Bronchial epithelial cell (primary cell): ENCODE data around the gene ZFP37. TPM values are rescaled to one million over a fixed set of nuclear protein-coding genes. Genes with fewer than 3 reads are reported as not detected.

Experiments
- DNase-seq: peaks from one replicate; pipeline ENCODE4 v3.0.0-alpha.2; 2010; ENCODE audit warnings: low read depth
- FAIRE-seq: peaks from 2 replicates; lab custom pipeline; 2011; peaks lifted over from hg19 to GRCh38; lab: Jason Lieb, UNC
- H3K27me3 ChIP-seq: 2 replicates; pipeline ENCODE4 v1.5.1; 2011; ENCODE audit warnings: low read length; ENCODE audit not compliant: control insufficient read depth, insufficient read depth
- H3K36me3 ChIP-seq: 2 replicates; pipeline ENCODE4 v1.5.1; 2011; ENCODE audit warnings: low read length; ENCODE audit not compliant: control insufficient read depth, insufficient read depth
- H3K4me3 ChIP-seq: 2 replicates; pipeline ENCODE4 v1.5.1; 2011; ENCODE audit warnings: mild to moderate bottlenecking, low read depth, low read length, control low read depth
- CTCF ChIP-seq: IDR thresholded peaks from 2 replicates; pipeline ENCODE4 v1.5.1; 2011; ENCODE audit warnings: mild to moderate bottlenecking, moderate library complexity, low read length, control low read depth, inconsistent platforms; ENCODE audit not compliant: insufficient read depth, severe bottlenecking
- total RNA-seq: library from RNA; depleted of rRNA; stranded (reverse); fragments of >200 nt; gene quantifications from 2 replicates; pipeline ENCODE4 v1.2.1, GENCODE V29; 2014

ZFP37 gene
- total RNA-seq, 1 donor from 2014 or later, result 0.79 TPM

GRCh38 chr9:113011911-113012381 lies 44.6 kb downstream of the ZFP37 start, which contains the start of gene ZNF883:
TSS of gene ZNF883 (minus strand) at chr9:113012192.
- peak; percentile 39 for DNase-seq
- no peak for FAIRE-seq

GRCh38 chr9:113005777-113006176 lies 50.7 kb downstream of the ZFP37 start:
- DNase-seq, result peak; percentile 43

More at GRCh38 chr9:113011911-113012381, 44.6 kb downstream of the ZFP37 start, which contains the start of gene ZNF883:
- TF ChIP-seq CTCF, result peak; percentile 18
- Histone ChIP-seq H3K36me3 (no peaks in the 10 kb centered on the region), H3K4me3 (peak within 1 kb of the TSS; percentile 25), H3K27me3 (no peaks in the 10 kb centered on the region)

GRCh38 chr9:112997236-112997941 lies 59.1 kb downstream of the ZFP37 start:
- FAIRE-seq (no peak), DNase-seq (no peak)

More at GRCh38 chr9:113005777-113006176, 50.7 kb downstream of the ZFP37 start:
- no peaks in the 10 kb centered on the region for H3K27me3 ChIP-seq
- no peak for TF ChIP-seq CTCF
- no peaks in the 10 kb centered on the region for H3K36me3 ChIP-seq
- H3K4me3 ChIP-seq, result no peak overlapping the region
- no peak for FAIRE-seq

More at GRCh38 chr9:112997236-112997941, 59.1 kb downstream of the ZFP37 start:
- Histone ChIP-seq H3K27me3 (no peaks in the 10 kb centered on the region), H3K4me3 (no peak overlapping the region), H3K36me3 (no peaks in the 10 kb centered on the region)
- no peak for TF ChIP-seq CTCF

Other genes with a start within 250 kb of the ZFP37 start
- not detected in 2 replicates for gene SLC46A2, start 165.8 kb downstream of the ZFP37 start, total RNA-seq
- gene ZNF883, start 44.5 kb downstream of the ZFP37 start, total RNA-seq, result 0.53 and 1.2 TPM in 2 replicates
- gene SLC31A2, start 94.3 kb upstream of the ZFP37 start, total RNA-seq, result 25.1 and 42.6 TPM in 2 replicates
- 11.1 and 12.9 TPM in 2 replicates for gene FKBP15, start 164.6 kb upstream of the ZFP37 start, total RNA-seq
- 29.7 and 50.1 TPM in 2 replicates for gene SLC31A1, start 164.8 kb upstream of the ZFP37 start, total RNA-seq
- 24.7 and 30.6 TPM in 2 replicates for gene CDC26, start 218.8 kb upstream of the ZFP37 start, total RNA-seq
- gene PRPF4, start 218.9 kb upstream of the ZFP37 start, total RNA-seq, result 34.7 and 45.3 TPM in 2 replicates
- 0.26 and 0.38 TPM in 2 replicates for gene RNF183, start 246.7 kb upstream of the ZFP37 start, total RNA-seq